Measurements from ENCODE around the gene LRRC3B.

The LRRC3B gene

DNA sequence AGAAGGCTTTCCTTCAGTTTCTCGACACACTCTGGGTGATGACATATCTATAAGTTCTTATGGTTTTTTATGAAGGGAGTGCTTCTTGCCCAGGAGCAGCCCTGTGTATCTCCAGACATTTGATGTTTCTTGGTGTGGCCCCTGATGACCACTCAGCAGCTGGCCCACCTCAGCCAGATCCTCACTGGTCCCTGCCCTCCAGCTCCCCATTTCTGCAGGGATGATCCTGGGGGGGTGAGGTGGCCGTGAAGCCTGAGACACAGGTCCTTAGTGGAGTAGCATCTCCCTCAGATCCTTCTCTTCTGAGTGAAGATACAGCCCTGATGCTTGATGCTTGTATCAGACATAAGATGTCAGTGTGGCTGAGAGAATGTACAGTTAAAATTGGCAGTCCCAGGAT lies 127.7 kb downstream of the LRRC3B start:
- Histone ChIP-seq H4K91ac (ENCODE audit: low read length) (no peak overlapping the region), H3K4ac (ENCODE audit: low read depth in 1 of 2, low read length in 2 of 2) (no peak overlapping the region), H2BK120ac (ENCODE audit: low read depth, low read length) (no peak overlapping the region), H3K4me1 (ENCODE audit: control insufficient read depth, insufficient read depth, low read depth, low read length) (no peaks in the 10 kb centered on the region), H3K27ac (ENCODE audit: low read length, poor library complexity, severe bottlenecking) (no peak overlapping the region), H2AFZ (ENCODE audit: low read depth, low read length) (no peak overlapping the region), H2BK15ac (ENCODE audit: low read depth, poor library complexity, severe bottlenecking) (no peak overlapping the region), H2BK12ac (ENCODE audit: low read length in 2 of 2) (no peak overlapping the region), H3K79me1 (replicated peaks; ENCODE audit: low read length, poor library complexity, severe bottlenecking) (no peaks in the 10 kb centered on the region), H3K27me3 (ENCODE audit: control insufficient read depth in 1 of 2, insufficient read depth in 1 of 2, low read length in 2 of 2) (no peaks in the 10 kb centered on the region), H3K23ac (ENCODE audit: low read length in 2 of 2) (no peak overlapping the region), H3K4me2 (ENCODE audit: low read length, poor library complexity, severe bottlenecking) (no peak overlapping the region), H3K4me3 (ENCODE audit: insufficient read depth in 1 of 2, low read depth in 1 of 2, low read length in 2 of 2) (peak overlapping the region in 1 of 2 experiments; percentile 39), H3K18ac (ENCODE audit: low read depth in 1 of 2, low read length in 2 of 2) (no peak overlapping the region), H3K9me3 (ENCODE audit: control insufficient read depth, low read length) (peaks cover 6% of the 10 kb centered on the region), H3K9ac (ENCODE audit: low read length) (no peak overlapping the region), H2BK5ac (ENCODE audit: low read depth, low read length, poor library complexity, severe bottlenecking) (no peak overlapping the region), H2AK5ac (ENCODE audit: low read length, severe bottlenecking) (no peak overlapping the region), H3K14ac (ENCODE audit: low read length in 2 of 2) (no peak overlapping the region), H4K8ac (ENCODE audit: low read length) (no peak overlapping the region), H3K36me3 (ENCODE audit: control insufficient read depth in 1 of 2, insufficient read depth in 2 of 2, low read depth in 1 of 2, low read length in 2 of 2) (no peaks in the 10 kb centered on the region)
- DNase-seq, result no peak
- 38% methylated on average over 1 of the region's 2 CpGs for WGBS

- no peaks in the 10 kb centered on the region for H3K4me1 ChIP-seq (ENCODE audit: control insufficient read depth, insufficient read depth, low read depth, low read length)
- H2AFZ ChIP-seq (ENCODE audit: low read depth, low read length), result no peak overlapping the region
- no peaks in the 10 kb centered on the region for H3K79me1 ChIP-seq (replicated peaks; ENCODE audit: low read length, poor library complexity, severe bottlenecking)
- no peak overlapping the region for H2BK15ac ChIP-seq (ENCODE audit: low read depth, poor library complexity, severe bottlenecking)
- peaks cover 14% of the 10 kb centered on the region for H3K9me3 ChIP-seq (ENCODE audit: control insufficient read depth, low read length)
- no peak overlapping the region for H4K8ac ChIP-seq (ENCODE audit: low read length)
- no peak overlapping the region for H3K27ac ChIP-seq (ENCODE audit: low read length, poor library complexity, severe bottlenecking)
- no peak overlapping the region for H2BK120ac ChIP-seq (ENCODE audit: low read depth, low read length)
- H2AK5ac ChIP-seq (ENCODE audit: low read length, severe bottlenecking), result no peak overlapping the region
- H3K23ac ChIP-seq (ENCODE audit: low read length in 2 of 2), result no peak overlapping the region
- H3K4me2 ChIP-seq (ENCODE audit: low read length, poor library complexity, severe bottlenecking), result no peak overlapping the region
- H3K36me3 ChIP-seq (ENCODE audit: control insufficient read depth in 1 of 2, insufficient read depth in 2 of 2, low read depth in 1 of 2, low read length in 2 of 2), result no peaks in the 10 kb centered on the region
- no peak overlapping the region for H3K4me3 ChIP-seq (ENCODE audit: insufficient read depth in 1 of 2, low read depth in 1 of 2, low read length in 2 of 2)
- no peak overlapping the region for H3K14ac ChIP-seq (ENCODE audit: low read length in 2 of 2)
- H3K18ac ChIP-seq (ENCODE audit: low read depth in 1 of 2, low read length in 2 of 2), result no peak overlapping the region
- no peak overlapping the region for H4K91ac ChIP-seq (ENCODE audit: low read length)
- H3K27me3 ChIP-seq (ENCODE audit: control insufficient read depth in 1 of 2, insufficient read depth in 1 of 2, low read length in 2 of 2), result no peaks in the 10 kb centered on the region
- H3K9ac ChIP-seq (ENCODE audit: low read length), result no peak overlapping the region
- DNase-seq, result no peak
- H2BK5ac ChIP-seq (ENCODE audit: low read depth, low read length, poor library complexity, severe bottlenecking), result no peak overlapping the region
- H3K4ac ChIP-seq (ENCODE audit: low read depth in 1 of 2, low read length in 2 of 2), result no peak overlapping the region
- 94% methylated on average over 1 of the region's 2 CpGs for WGBS
- H2BK12ac ChIP-seq (ENCODE audit: low read length in 2 of 2), result no peak overlapping the region
Measured at GRCh38 chr3:26752466-26752865, 129.9 kb downstream of the LRRC3B start.

- no peaks in the 10 kb centered on the region for H3K79me1 ChIP-seq (replicated peaks; ENCODE audit: low read length, poor library complexity, severe bottlenecking)
- H3K9ac ChIP-seq (ENCODE audit: low read length), result no peak overlapping the region
- DNase-seq, result no peak
- no peak overlapping the region for H2AK5ac ChIP-seq (ENCODE audit: low read length, severe bottlenecking)
- H2BK15ac ChIP-seq (ENCODE audit: low read depth, poor library complexity, severe bottlenecking), result no peak overlapping the region
- peaks cover 18% of the 10 kb centered on the region for H3K9me3 ChIP-seq (ENCODE audit: control insufficient read depth, low read length)
- H4K8ac ChIP-seq (ENCODE audit: low read length), result no peak overlapping the region
- H3K4me2 ChIP-seq (ENCODE audit: low read length, poor library complexity, severe bottlenecking), result no peak overlapping the region
- no peak overlapping the region for H2BK12ac ChIP-seq (ENCODE audit: low read length in 2 of 2)
- no peak overlapping the region for H3K4ac ChIP-seq (ENCODE audit: low read depth in 1 of 2, low read length in 2 of 2)
- no peaks in the 10 kb centered on the region for H3K27me3 ChIP-seq (ENCODE audit: control insufficient read depth in 1 of 2, insufficient read depth in 1 of 2, low read length in 2 of 2)
- H3K14ac ChIP-seq (ENCODE audit: low read length in 2 of 2), result no peak overlapping the region
- no peak overlapping the region for H3K23ac ChIP-seq (ENCODE audit: low read length in 2 of 2)
- H4K91ac ChIP-seq (ENCODE audit: low read length), result no peak overlapping the region
- H3K18ac ChIP-seq (ENCODE audit: low read depth in 1 of 2, low read length in 2 of 2), result no peak overlapping the region
- H2AFZ ChIP-seq (ENCODE audit: low read depth, low read length), result no peak overlapping the region
- H2BK120ac ChIP-seq (ENCODE audit: low read depth, low read length), result no peak overlapping the region
- no peaks in the 10 kb centered on the region for H3K36me3 ChIP-seq (ENCODE audit: control insufficient read depth in 1 of 2, insufficient read depth in 2 of 2, low read depth in 1 of 2, low read length in 2 of 2)
- no peak overlapping the region for H3K27ac ChIP-seq (ENCODE audit: low read length, poor library complexity, severe bottlenecking)
- no peaks in the 10 kb centered on the region for H3K4me1 ChIP-seq (ENCODE audit: control insufficient read depth, insufficient read depth, low read depth, low read length)
- H2BK5ac ChIP-seq (ENCODE audit: low read depth, low read length, poor library complexity, severe bottlenecking), result no peak overlapping the region
- H3K4me3 ChIP-seq (ENCODE audit: insufficient read depth in 1 of 2, low read depth in 1 of 2, low read length in 2 of 2), result no peak overlapping the region
Measured at GRCh38 chr3:26753095-26753494, 130.5 kb downstream of the LRRC3B start.

GRCh38 chr3:26757978-26758377 lies 135.4 kb downstream of the LRRC3B start:
- Histone ChIP-seq H3K18ac (ENCODE audit: low read depth in 1 of 2, low read length in 2 of 2) (no peak overlapping the region), H3K9ac (ENCODE audit: low read length) (no peak overlapping the region), H2BK5ac (ENCODE audit: low read depth, low read length, poor library complexity, severe bottlenecking) (no peak overlapping the region)

More at GRCh38 chr3:26757978-26758377, 135.4 kb downstream of the LRRC3B start:
- H3K36me3 ChIP-seq (ENCODE audit: control insufficient read depth in 1 of 2, insufficient read depth in 2 of 2, low read depth in 1 of 2, low read length in 2 of 2), result no peaks in the 10 kb centered on the region
- no peak overlapping the region for H2AFZ ChIP-seq (ENCODE audit: low read depth, low read length)
- no peaks in the 10 kb centered on the region for H3K27me3 ChIP-seq (ENCODE audit: control insufficient read depth in 1 of 2, insufficient read depth in 1 of 2, low read length in 2 of 2)
- no peak overlapping the region for H3K14ac ChIP-seq (ENCODE audit: low read length in 2 of 2)
- peaks cover 15% of the 10 kb centered on the region for H3K9me3 ChIP-seq (ENCODE audit: control insufficient read depth, low read length)
- no peak overlapping the region for H3K4ac ChIP-seq (ENCODE audit: low read depth in 1 of 2, low read length in 2 of 2)
- H3K4me3 ChIP-seq (ENCODE audit: insufficient read depth in 1 of 2, low read depth in 1 of 2, low read length in 2 of 2), result no peak overlapping the region
- no peak overlapping the region for H4K8ac ChIP-seq (ENCODE audit: low read length)
- H4K91ac ChIP-seq (ENCODE audit: low read length), result no peak overlapping the region
- no peak overlapping the region for H3K27ac ChIP-seq (ENCODE audit: low read length, poor library complexity, severe bottlenecking)
- no peak overlapping the region for H2AK5ac ChIP-seq (ENCODE audit: low read length, severe bottlenecking)
- H3K79me1 ChIP-seq (replicated peaks; ENCODE audit: low read length, poor library complexity, severe bottlenecking), result no peaks in the 10 kb centered on the region
- no peak overlapping the region for H2BK12ac ChIP-seq (ENCODE audit: low read length in 2 of 2)
- H3K4me1 ChIP-seq (ENCODE audit: control insufficient read depth, insufficient read depth, low read depth, low read length), result no peaks in the 10 kb centered on the region
- H2BK15ac ChIP-seq (ENCODE audit: low read depth, poor library complexity, severe bottlenecking), result no peak overlapping the region
- no peak overlapping the region for H3K23ac ChIP-seq (ENCODE audit: low read length in 2 of 2)
- DNase-seq, result no peak
- H3K4me2 ChIP-seq (ENCODE audit: low read length, poor library complexity, severe bottlenecking), result no peak overlapping the region
- H2BK120ac ChIP-seq (ENCODE audit: low read depth, low read length), result no peak overlapping the region
